Epithelial cell of proximal tubule (primary cell): ENCODE results near the gene PCF11. TPM values are rescaled to one million over a fixed set of nuclear protein-coding genes. Genes with fewer than 3 reads are reported as not detected.
A peak's percentile ranks its signal among the peaks of the same experiment; 100 is the strongest.
"Not testable (repeated sequence)": the region's sequence is repeated elsewhere in the genome, so short reads cannot be mapped to it uniquely, and the experiment has no call there.

Experiments
- DNase-seq: peaks from one replicate; pipeline ENCODE4 v3.0.0-alpha.2; 2011; ENCODE audit warnings: low read depth
- H3K4me3 ChIP-seq: 2 replicates; pipeline ENCODE4 v1.5.1; 2011; ENCODE audit warnings: low read depth, mild to moderate bottlenecking, low read length
- CTCF ChIP-seq: conservative IDR thresholded peaks from 2 replicates; pipeline ENCODE4 v1.5.1; 2012; ENCODE audit warnings: low read depth, mild to moderate bottlenecking, low read length
- total RNA-seq: library from RNA; depleted of rRNA; stranded (reverse); fragments of >200 nt; gene quantifications from 2 replicates; pipeline ENCODE4 v1.2.3, GENCODE V29; 2015

The PCF11 gene
- total RNA-seq, 1 donor from 2014 or later: 34.2 TPM

- H3K4me3 ChIP-seq: no peak overlapping the region
- no peak for DNase-seq
- no peak for TF ChIP-seq CTCF
Observed at GRCh38 chr11:83200035-83200434, 43.1 kb downstream of the PCF11 start.

- H3K4me3 ChIP-seq: no peak overlapping the region
- no peak for DNase-seq
- TF ChIP-seq CTCF: no peak
Observed at GRCh38 chr11:83205608-83206185, 48.8 kb downstream of the PCF11 start.

GRCh38 chr11:83206221-83206620 lies 49.3 kb downstream of the PCF11 start:
- DNase-seq: no peak
- TF ChIP-seq CTCF: no peak
- no peak overlapping the region for H3K4me3 ChIP-seq

GRCh38 chr11:83206771-83207382 lies 49.9 kb downstream of the PCF11 start:
- not testable (repeated sequence) for DNase-seq, H3K4me3 ChIP-seq

- no peak for DNase-seq
- H3K4me3 ChIP-seq: no peak overlapping the region
- peak; percentile 17 for TF ChIP-seq CTCF
Observed at GRCh38 chr11:83219095-83219494, 62.2 kb downstream of the PCF11 start.

- H3K4me3 ChIP-seq: no peak overlapping the region
- no peak for DNase-seq
- TF ChIP-seq CTCF: no peak
Observed at GRCh38 chr11:83220260-83220659, 63.3 kb downstream of the PCF11 start.

GRCh38 chr11:83221694-83222093 lies 64.8 kb downstream of the PCF11 start:
- no peak for DNase-seq
- TF ChIP-seq CTCF: no peak
- H3K4me3 ChIP-seq: no peak overlapping the region
